A673 (cell line): ENCODE results near the gene ARAP2.

Source experiments
- EZH2 ChIP-seq: fragments of 200-600 bp; sonication (generic); IDR thresholded peaks from 2 replicates; pipeline ENCODE4 v1.6.1; 2017; ENCODE audit warnings: borderline replicate concordance, low read depth, mild to moderate bottlenecking, mixed read lengths, antibody characterized with exemption, low read length; ENCODE audit not compliant: poor library complexity, severe bottlenecking
- TF ChIP-seq, protein P1 (sequence below): fragments of 300-800, 200-600 bp; sonication (generic); conservative IDR thresholded peaks from 2 replicates; pipeline ENCODE4 v1.5.1; 2017; ENCODE audit warnings: low read depth, mild to moderate bottlenecking, antibody characterized with exemption, low read length, moderate library complexity, mixed read lengths

- TF ChIP-seq EZH2: no peak
- TF ChIP-seq, protein P1, sequence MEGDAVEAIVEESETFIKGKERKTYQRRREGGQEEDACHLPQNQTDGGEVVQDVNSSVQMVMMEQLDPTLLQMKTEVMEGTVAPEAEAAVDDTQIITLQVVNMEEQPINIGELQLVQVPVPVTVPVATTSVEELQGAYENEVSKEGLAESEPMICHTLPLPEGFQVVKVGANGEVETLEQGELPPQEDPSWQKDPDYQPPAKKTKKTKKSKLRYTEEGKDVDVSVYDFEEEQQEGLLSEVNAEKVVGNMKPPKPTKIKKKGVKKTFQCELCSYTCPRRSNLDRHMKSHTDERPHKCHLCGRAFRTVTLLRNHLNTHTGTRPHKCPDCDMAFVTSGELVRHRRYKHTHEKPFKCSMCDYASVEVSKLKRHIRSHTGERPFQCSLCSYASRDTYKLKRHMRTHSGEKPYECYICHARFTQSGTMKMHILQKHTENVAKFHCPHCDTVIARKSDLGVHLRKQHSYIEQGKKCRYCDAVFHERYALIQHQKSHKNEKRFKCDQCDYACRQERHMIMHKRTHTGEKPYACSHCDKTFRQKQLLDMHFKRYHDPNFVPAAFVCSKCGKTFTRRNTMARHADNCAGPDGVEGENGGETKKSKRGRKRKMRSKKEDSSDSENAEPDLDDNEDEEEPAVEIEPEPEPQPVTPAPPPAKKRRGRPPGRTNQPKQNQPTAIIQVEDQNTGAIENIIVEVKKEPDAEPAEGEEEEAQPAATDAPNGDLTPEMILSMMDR: no peak
These were observed 36.9 kb downstream of the ARAP2 start for GRCh38 chr4:36207367-36207766.
